ENCODE results near the gene PTPRK. TPM values are rescaled to one million over a fixed set of nuclear protein-coding genes. Genes with fewer than 3 reads are reported as not detected.

The PTPRK gene
- total RNA-seq, 2 experiments from 2014 or later, result 1.7 to 2.5 TPM

GRCh38 chr6:128064540-128064895, 455.9 kb downstream of the PTPRK start:
- H3K4me1 Mint-ChIP-seq, result no peaks in the 10 kb centered on the region
- DNase-seq, result no peak
- POLR2A ChIA-PET, result no interaction called here
- CTCF ChIA-PET, result no interaction called here
- no peak overlapping the region for H3K27ac Mint-ChIP-seq
- no peaks in the 10 kb centered on the region for H3K27me3 Mint-ChIP-seq
- no peaks in the 10 kb centered on the region for H3K9me3 Mint-ChIP-seq
- H3K4me3 Mint-ChIP-seq, result no peak overlapping the region
- no peaks in the 10 kb centered on the region for H3K36me3 Mint-ChIP-seq (ENCODE audit: low read depth)

GRCh38 chr6:128063850-128064539, 456.4 kb downstream of the PTPRK start:
- POLR2A ChIA-PET, result no interaction called here

GRCh38 chr6:128062882-128063603, 457.4 kb downstream of the PTPRK start:
- no peak for DNase-seq
- H3K36me3 Mint-ChIP-seq (ENCODE audit: low read depth), result no peaks in the 10 kb centered on the region
- no peak overlapping the region for H3K27ac Mint-ChIP-seq
- H3K4me3 Mint-ChIP-seq, result no peak overlapping the region
- no peaks in the 10 kb centered on the region for H3K27me3 Mint-ChIP-seq
- POLR2A ChIA-PET, result no interaction called here
- H3K4me1 Mint-ChIP-seq, result no peaks in the 10 kb centered on the region
- CTCF ChIA-PET, result interaction anchor here (1.9 to 2.6 kb wide), 2 partner anchors 9 to 10 kb away, joined by 6 to 8 read pairs; no protein-coding TSS in a partner anchor
- no peaks in the 10 kb centered on the region for H3K9me3 Mint-ChIP-seq

More at GRCh38 chr6:128063850-128064539, 456.4 kb downstream of the PTPRK start:
- no peaks in the 10 kb centered on the region for H3K4me1 Mint-ChIP-seq
- H3K27ac Mint-ChIP-seq, result no peak overlapping the region
- no peak for DNase-seq
- H3K36me3 Mint-ChIP-seq (ENCODE audit: low read depth), result no peaks in the 10 kb centered on the region
- no peaks in the 10 kb centered on the region for H3K27me3 Mint-ChIP-seq
- H3K9me3 Mint-ChIP-seq, result no peaks in the 10 kb centered on the region
- no peak overlapping the region for H3K4me3 Mint-ChIP-seq
- CTCF ChIA-PET, result interaction anchor here (1.9 to 2.6 kb wide), 2 partner anchors 9 to 10 kb away, joined by 6 to 8 read pairs; no protein-coding TSS in a partner anchor

- Mint-ChIP-seq H3K27ac (no peak overlapping the region), H3K27me3 (no peaks in the 10 kb centered on the region), H3K36me3 (ENCODE audit: low read depth) (no peaks in the 10 kb centered on the region), H3K4me3 (no peak overlapping the region), H3K9me3 (no peaks in the 10 kb centered on the region), H3K4me1 (no peaks in the 10 kb centered on the region)
- DNase-seq, result no peak
- ChIA-PET POLR2A (no interaction called here), CTCF (no interaction called here)
Measured at GRCh38 chr6:128057946-128058345, 462.5 kb downstream of the PTPRK start.

- Mint-ChIP-seq H3K9me3 (no peaks in the 10 kb centered on the region), H3K4me3 (no peak overlapping the region)
Measured at GRCh38 chr6:128057541-128057940, 462.9 kb downstream of the PTPRK start.

GRCh38 chr6:128053109-128053508, 467.3 kb downstream of the PTPRK start:
- CTCF ChIA-PET, result no interaction called here
- Mint-ChIP-seq H3K36me3 (ENCODE audit: low read depth) (peaks cover 2% of the 10 kb centered on the region), H3K27me3 (no peaks in the 10 kb centered on the region)

More at GRCh38 chr6:128057541-128057940, 462.9 kb downstream of the PTPRK start:
- no peak for DNase-seq
- Mint-ChIP-seq H3K27ac (no peak overlapping the region), H3K27me3 (no peaks in the 10 kb centered on the region), H3K36me3 (ENCODE audit: low read depth) (no peaks in the 10 kb centered on the region), H3K4me1 (no peaks in the 10 kb centered on the region)
- ChIA-PET CTCF (no interaction called here), POLR2A (no interaction called here)

GRCh38 chr6:128047989-128048388, 472.4 kb downstream of the PTPRK start:
- ChIA-PET POLR2A (no interaction called here), CTCF (interaction anchor here (0.5 kb wide), 1 partner anchor 108 kb away, joined by 3 read pairs; no protein-coding TSS in a partner anchor)
- no peak overlapping the region for H3K27ac Mint-ChIP-seq
- no peaks in the 10 kb centered on the region for H3K27me3 Mint-ChIP-seq
- H3K36me3 Mint-ChIP-seq (ENCODE audit: low read depth), result peaks cover 2% of the 10 kb centered on the region
- no peak for DNase-seq
- no peak overlapping the region for H3K4me3 Mint-ChIP-seq
- H3K9me3 Mint-ChIP-seq, result no peaks in the 10 kb centered on the region
- H3K4me1 Mint-ChIP-seq, result no peaks in the 10 kb centered on the region

More at GRCh38 chr6:128053109-128053508, 467.3 kb downstream of the PTPRK start:
- Mint-ChIP-seq H3K9me3 (no peaks in the 10 kb centered on the region), H3K27ac (no peak overlapping the region), H3K4me3 (no peak overlapping the region), H3K4me1 (no peaks in the 10 kb centered on the region)
- POLR2A ChIA-PET, result no interaction called here
- DNase-seq, result no peak

GRCh38 chr6:128046033-128046432, 474.4 kb downstream of the PTPRK start:
- no peaks in the 10 kb centered on the region for H3K27me3 Mint-ChIP-seq
- no peaks in the 10 kb centered on the region for H3K9me3 Mint-ChIP-seq
- CTCF ChIA-PET, result interaction anchor here (0.6 kb wide), 1 partner anchor 12 kb away, joined by 5 read pairs; no protein-coding TSS in a partner anchor
- DNase-seq, result no peak
- peaks cover 2% of the 10 kb centered on the region for H3K36me3 Mint-ChIP-seq (ENCODE audit: low read depth)
- POLR2A ChIA-PET, result no interaction called here
- no peaks in the 10 kb centered on the region for H3K4me1 Mint-ChIP-seq
- H3K27ac Mint-ChIP-seq, result no peak overlapping the region
- no peak overlapping the region for H3K4me3 Mint-ChIP-seq

- Mint-ChIP-seq H3K36me3 (ENCODE audit: low read depth) (no peaks in the 10 kb centered on the region), H3K4me1 (no peaks in the 10 kb centered on the region), H3K4me3 (no peak overlapping the region), H3K9me3 (peaks cover 2% of the 10 kb centered on the region), H3K27ac (no peak overlapping the region), H3K27me3 (no peaks in the 10 kb centered on the region)
- CTCF ChIA-PET, result no interaction called here
- DNase-seq, result no peak
- POLR2A ChIA-PET, result no interaction called here
Measured at GRCh38 chr6:128039543-128039942, 480.9 kb downstream of the PTPRK start.

GRCh38 chr6:128036808-128037570, 483.4 kb downstream of the PTPRK start:
- POLR2A ChIA-PET, result no interaction called here
- Mint-ChIP-seq H3K9me3 (peaks cover 4% of the 10 kb centered on the region), H3K27me3 (no peaks in the 10 kb centered on the region), H3K4me3 (no peak overlapping the region), H3K36me3 (ENCODE audit: low read depth) (no peaks in the 10 kb centered on the region), H3K4me1 (peaks cover 9% of the 10 kb centered on the region), H3K27ac (no peak overlapping the region)
- CTCF ChIA-PET, result interaction anchor here (0.8 kb wide), 1 partner anchor 21 kb away, joined by 3 read pairs; no protein-coding TSS in a partner anchor
- DNase-seq, result no peak

- Mint-ChIP-seq H3K4me1 (peaks cover 19% of the 10 kb centered on the region), H3K9me3 (peaks cover 7% of the 10 kb centered on the region), H3K27ac (no peak overlapping the region), H3K27me3 (no peaks in the 10 kb centered on the region), H3K4me3 (no peak overlapping the region), H3K36me3 (ENCODE audit: low read depth) (no peaks in the 10 kb centered on the region)
- no peak for DNase-seq
- CTCF ChIA-PET, result no interaction called here
- POLR2A ChIA-PET, result no interaction called here
Measured at GRCh38 chr6:128033156-128033555, 487.2 kb downstream of the PTPRK start.

GRCh38 chr6:128032042-128032441, 488.4 kb downstream of the PTPRK start:
- ChIA-PET CTCF (no interaction called here), POLR2A (no interaction called here)
- H3K27ac Mint-ChIP-seq, result no peak overlapping the region
- peaks cover 7% of the 10 kb centered on the region for H3K9me3 Mint-ChIP-seq
- H3K4me1 Mint-ChIP-seq, result peaks cover 25% of the 10 kb centered on the region
- no peak overlapping the region for H3K4me3 Mint-ChIP-seq
- no peaks in the 10 kb centered on the region for H3K36me3 Mint-ChIP-seq (ENCODE audit: low read depth)
- no peaks in the 10 kb centered on the region for H3K27me3 Mint-ChIP-seq
- DNase-seq, result no peak

GRCh38 chr6:128029826-128030225, 490.6 kb downstream of the PTPRK start:
- peaks cover 27% of the 10 kb centered on the region for H3K4me1 Mint-ChIP-seq
- H3K27ac Mint-ChIP-seq, result no peak overlapping the region
- ChIA-PET POLR2A (no interaction called here), CTCF (interaction anchor here (1.2 to 1.3 kb wide), 2 partner anchors 8 to 13 kb away, joined by 3 to 4 read pairs; no protein-coding TSS in a partner anchor)
- H3K27me3 Mint-ChIP-seq, result no peaks in the 10 kb centered on the region
- H3K4me3 Mint-ChIP-seq, result no peak overlapping the region
- no peak for DNase-seq
- H3K36me3 Mint-ChIP-seq (ENCODE audit: low read depth), result no peaks in the 10 kb centered on the region
- H3K9me3 Mint-ChIP-seq, result peaks cover 5% of the 10 kb centered on the region

Measured in activated CD4-positive, alpha-beta T cell treated with anti-CD3 and anti-CD28 coated beads, Interleukin-2, amount 10 ng/mL, durations not matched to agents 7 days and 5 days (primary cell).